Skeletal muscle tissue (tissue), 4 donors: Measurements from ENCODE around the gene IL23A. TPM values are rescaled to one million over a fixed set of nuclear protein-coding genes. Genes with fewer than 3 reads are reported as not detected.
"Not testable (repeated sequence)": the region's sequence is repeated elsewhere in the genome, so short reads cannot be mapped to it uniquely, and the experiment has no call there.

Source experiments
- H3K27ac ChIP-seq: one replicate; pipeline ENCODE4 v1.7.0; 2013; ENCODE audit warnings: mild to moderate bottlenecking, low read depth, low read length, inconsistent platforms
- H3K27me3 ChIP-seq, 3 donors: one replicate each; pipeline ENCODE4 v1.7.0; 2013; ENCODE audit warnings: low read length in 3 of 3; ENCODE audit not compliant: control insufficient read depth in 3 of 3, insufficient read depth in 3 of 3
- H3K36me3 ChIP-seq, 3 donors: one replicate each; pipeline ENCODE4 v1.7.0; 2013; ENCODE audit warnings: low read length in 3 of 3; ENCODE audit not compliant: control insufficient read depth in 3 of 3, insufficient read depth in 3 of 3
- H3K4me1 ChIP-seq, 3 donors: one replicate each; pipeline ENCODE4 v1.7.0; 2013; ENCODE audit warnings: low read length in 3 of 3, mild to moderate bottlenecking in 3 of 3; ENCODE audit not compliant: control insufficient read depth in 3 of 3, insufficient read depth in 3 of 3
- H3K4me3 ChIP-seq, 3 donors: one replicate each; pipeline ENCODE4 v1.7.0; 2013; ENCODE audit warnings: low read length in 3 of 3
- H3K9ac ChIP-seq, 3 donors: one replicate each; pipeline ENCODE4 v1.7.0; 2013; ENCODE audit warnings: low read length in 3 of 3, mild to moderate bottlenecking in 3 of 3, moderate library complexity in 2 of 3, low read depth in 1 of 3
- H3K9me3 ChIP-seq, 3 donors: one replicate each; pipeline ENCODE4 v1.7.0; 2013; ENCODE audit warnings: low read length in 3 of 3; ENCODE audit not compliant: control insufficient read depth in 3 of 3
- total RNA-seq: library from RNA; depleted of rRNA; stranded (reverse); fragments of >200 nt; gene quantifications from one replicate; pipeline ENCODE4 v1.2.3, GENCODE V29; 2014
- donor health status: Osteomylitis.

IL23A gene
- total RNA-seq, 1 donor from 2014 or later = not detected

GRCh38 chr12:56336361-56337167 lies 2.1 kb upstream of the IL23A start:
- H3K27me3 ChIP-seq = no peaks in the 10 kb centered on the region
- no peak overlapping the region for H3K9ac ChIP-seq
- peaks cover 15 to 19% (median 16%) of the 10 kb centered on the region in 3 donors for H3K4me1 ChIP-seq
- H3K9me3 ChIP-seq = no peaks in the 10 kb centered on the region
- H3K36me3 ChIP-seq = peaks cover 0 to 5% (median 0%) of the 10 kb centered on the region in 3 donors
- no peak overlapping the region for H3K27ac ChIP-seq
- no peak overlapping the region for H3K4me3 ChIP-seq

GRCh38 chr12:56337753-56338251 lies 882 bp upstream of the IL23A start:
- Histone ChIP-seq H3K4me3 (no peak overlapping the region), H3K27me3 (no peaks in the 10 kb centered on the region), H3K4me1 (peaks cover 11 to 14% (median 11%) of the 10 kb centered on the region in 3 donors), H3K9me3 (no peaks in the 10 kb centered on the region), H3K27ac (no peak overlapping the region), H3K36me3 (peaks cover 1 to 5% (median 4%) of the 10 kb centered on the region in 3 donors), H3K9ac (no peak overlapping the region)

- Histone ChIP-seq H3K4me3 (no peak overlapping the region), H3K27ac (no peak overlapping the region), H3K9me3 (no peaks in the 10 kb centered on the region), H3K9ac (no peak overlapping the region), H3K36me3 (peaks cover 14 to 17% (median 14%) of the 10 kb centered on the region in 3 donors), H3K27me3 (no peaks in the 10 kb centered on the region), H3K4me1 (peaks cover 4 to 7% (median 5%) of the 10 kb centered on the region in 3 donors)
Measured at GRCh38 chr12:56339158-56339422, 406 bp downstream of the IL23A start.

- no peaks in the 10 kb centered on the region for H3K4me1 ChIP-seq
- H3K27me3 ChIP-seq = no peaks in the 10 kb centered on the region
- H3K9me3 ChIP-seq = no peaks in the 10 kb centered on the region
- H3K4me3 ChIP-seq = no peak overlapping the region
- H3K27ac ChIP-seq = no peak overlapping the region
- H3K9ac ChIP-seq = no peak overlapping the region
- H3K36me3 ChIP-seq = peaks cover 24 to 33% (median 25%) of the 10 kb centered on the region in 3 donors
Measured at GRCh38 chr12:56341616-56342015, 2.9 kb downstream of the IL23A start.

- not testable (repeated sequence) for H3K27me3 ChIP-seq, H3K9me3 ChIP-seq, H3K9ac ChIP-seq, H3K27ac ChIP-seq, H3K4me1 ChIP-seq, H3K4me3 ChIP-seq
- peaks cover 25 to 38% (median 27%) of the 10 kb centered on the region in 3 donors for H3K36me3 ChIP-seq
Measured at GRCh38 chr12:56342290-56342689, 3.6 kb downstream of the IL23A start.

GRCh38 chr12:56346675-56347074 lies 8.0 kb downstream of the IL23A start:
- H3K36me3 ChIP-seq = peaks cover 59 to 75% (median 60%) of the 10 kb centered on the region in 3 donors
- H3K4me3 ChIP-seq = no peak overlapping the region
- H3K27ac ChIP-seq = no peak overlapping the region
- H3K27me3 ChIP-seq = no peaks in the 10 kb centered on the region
- no peak overlapping the region for H3K9ac ChIP-seq
- no peaks in the 10 kb centered on the region for H3K9me3 ChIP-seq
- H3K4me1 ChIP-seq = no peaks in the 10 kb centered on the region

- H3K27me3 ChIP-seq, H3K9ac ChIP-seq, H3K9me3 ChIP-seq, H3K4me1 ChIP-seq, H3K27ac ChIP-seq, H3K4me3 ChIP-seq: not testable (repeated sequence)
- H3K36me3 ChIP-seq = peaks cover 61 to 76% (median 63%) of the 10 kb centered on the region in 3 donors
Measured at GRCh38 chr12:56347255-56347654, 8.6 kb downstream of the IL23A start.

- Histone ChIP-seq H3K27ac (no peak overlapping the region), H3K4me3 (no peak overlapping the region), H3K4me1 (no peaks in the 10 kb centered on the region), H3K36me3 (peaks cover 53 to 71% (median 65%) of the 10 kb centered on the region in 3 donors), H3K9me3 (no peaks in the 10 kb centered on the region), H3K9ac (no peak overlapping the region), H3K27me3 (no peaks in the 10 kb centered on the region)
Measured at GRCh38 chr12:56348776-56349175, 10.1 kb downstream of the IL23A start.

- H3K9ac ChIP-seq = no peak overlapping the region
- no peaks in the 10 kb centered on the region for H3K9me3 ChIP-seq
- no peak overlapping the region for H3K27ac ChIP-seq
- H3K27me3 ChIP-seq = no peaks in the 10 kb centered on the region
- H3K4me3 ChIP-seq = no peak overlapping the region
- H3K4me1 ChIP-seq = no peaks in the 10 kb centered on the region
- H3K36me3 ChIP-seq = peaks cover 66 to 77% (median 76%) of the 10 kb centered on the region in 3 donors
Measured at GRCh38 chr12:56350662-56351061, 12.0 kb downstream of the IL23A start.

- H3K27ac ChIP-seq = no peak overlapping the region
- H3K9me3 ChIP-seq = no peaks in the 10 kb centered on the region
- H3K4me1 ChIP-seq = no peaks in the 10 kb centered on the region
- no peaks in the 10 kb centered on the region for H3K27me3 ChIP-seq
- H3K36me3 ChIP-seq = peaks cover 67 to 77% (median 77%) of the 10 kb centered on the region in 3 donors
- H3K9ac ChIP-seq = no peak overlapping the region
- no peak overlapping the region for H3K4me3 ChIP-seq
Measured at GRCh38 chr12:56351325-56351724, 12.6 kb downstream of the IL23A start.
